A549 (cell line): Measurements from ENCODE around the gene TM7SF3. TPM values are rescaled to one million over a fixed set of nuclear protein-coding genes. Genes with fewer than 3 reads are reported as not detected.

ENCODE experiments used
- ATAC-seq, 2 experiments: fragments of 200-7000 bp in 1 of 2; fragments of >200 bp in 1 of 2; cut with Nextera tagmentation in 1 of 2; cut with Tn5 transposase in 1 of 2; 3 replicates each; pipeline versions ENCODE4 v1.8.0 to v1.9.1; 2018 to 2020; ENCODE audit warnings: mild to moderate bottlenecking in 1 of 2, moderate library complexity in 1 of 2
- CTCF ChIA-PET: fragments of 300-600 bp; sonication (Branson Sonifier 250); formaldehyde crosslinking; extraction: SDS; loops from one replicate; lab custom pipeline; 2021; ENCODE audit warnings: antibody characterized with exemption, inconsistent platforms; lab: Yijun Ruan, JAX
- POLR2A ChIA-PET: fragments of 350-600 bp; formaldehyde crosslinking; extraction: SDS; loops from one replicate; lab custom pipeline; 2021; ENCODE audit warnings: antibody characterized with exemption, inconsistent platforms; lab: Yijun Ruan, JAX
- DNase-seq, 2 experiments: peaks; one replicate each; pipeline versions ENCODE4 v3.0.0 to v3.0.0-alpha.2; 2011 to 2016; ENCODE audit warnings: low read depth in 1 of 2, low spot score in 1 of 2
- FAIRE-seq: peaks from 2 replicates; lab custom pipeline; 2011; peaks lifted over from hg19 to GRCh38; lab: Jason Lieb, UNC
- H3K27ac ChIP-seq, 2 experiments: fragments of >200 bp; sonication (Bioruptor Twin); formaldehyde crosslinking; 3 replicates each; pipeline ENCODE4 v1.5.1; 2016 to 2017
- H3K4me1 ChIP-seq: fragments of >200 bp; sonication (Bioruptor Twin); formaldehyde crosslinking; 3 replicates; pipeline ENCODE4 v1.6.1; 2016
- H3K4me2 ChIP-seq: fragments of >200 bp; sonication (Bioruptor Twin); formaldehyde crosslinking; 3 replicates; pipeline ENCODE4 v1.6.1; 2016
- H3K4me3 ChIP-seq: fragments of >200 bp; sonication (Bioruptor Twin); formaldehyde crosslinking; 3 replicates; pipeline ENCODE4 v1.5.1; 2016
- H3K9me3 ChIP-seq: fragments of >200 bp; sonication (Bioruptor Twin); formaldehyde crosslinking; 3 replicates; pipeline ENCODE4 v1.6.1; 2016
- CBX8 ChIP-seq: fragments of 200-600 bp; sonication (generic); IDR thresholded peaks from 2 replicates; pipeline ENCODE4 v1.6.1; 2016
- CHD4 ChIP-seq: fragments of 200-600 bp; sonication (generic); IDR thresholded peaks from 2 replicates; pipeline ENCODE4 v1.6.1; 2016; ENCODE audit warnings: antibody characterized with exemption, mild to moderate bottlenecking, borderline replicate concordance
- EHMT2 ChIP-seq: fragments of 200-600 bp; sonication (generic); IDR thresholded peaks from 2 replicates; pipeline ENCODE4 v1.6.1; 2016; ENCODE audit warnings: antibody characterized with exemption, low read depth, mild to moderate bottlenecking, moderate library complexity
- EP300 ChIP-seq, 2 experiments: fragments of >200 bp; sonication (Bioruptor Twin); formaldehyde crosslinking; IDR thresholded peaks; 2 replicates in 1 of 2; 3 replicates in 1 of 2; pipeline ENCODE4 v1.6.1; 2016 to 2017
- HOXB5 ChIP-seq: fragments of 250-450 bp; sonication (Bioruptor Pico); IDR thresholded peaks from 2 replicates; pipeline ENCODE4 v1.5.0; 2020; ENCODE audit warnings: mild to moderate bottlenecking, moderate library complexity
- KDM1A ChIP-seq: fragments of 200-600 bp; sonication (generic); IDR thresholded peaks from 2 replicates; pipeline ENCODE4 v1.6.1; 2016; ENCODE audit warnings: low read depth, mild to moderate bottlenecking
- NFE2L2 ChIP-seq: fragments of 150-350 bp; conservative IDR thresholded peaks from 2 replicates; pipeline ENCODE4 v1.6.1; 2014; ENCODE audit warnings: low read length
- NPAS2 ChIP-seq: fragments of 250-450 bp; sonication (Bioruptor Pico); IDR thresholded peaks from 2 replicates; pipeline ENCODE4 v1.8.0; 2022; ENCODE audit warnings: mild to moderate bottlenecking, moderate library complexity, borderline replicate concordance
- POLR2A ChIP-seq: IDR thresholded peaks from 2 replicates; pipeline ENCODE4 v1.6.1; 2012; ENCODE audit warnings: mild to moderate bottlenecking, low read length
- RAD21 ChIP-seq, 2 experiments: fragments of >200 bp in 1 of 2; sonication (Bioruptor Twin) in 1 of 2; formaldehyde crosslinking in 1 of 2; IDR thresholded peaks in 1 of 2; conservative IDR thresholded peaks in 1 of 2; 2 replicates in 1 of 2; 3 replicates in 1 of 2; pipeline ENCODE4 v1.6.1; 2012 to 2018; ENCODE audit warnings: inconsistent platforms in 1 of 2
- RCOR1 ChIP-seq: fragments of 150-350 bp; IDR thresholded peaks from 2 replicates; pipeline ENCODE4 v1.6.1; 2014; ENCODE audit warnings: antibody characterized with exemption, low read length, low read depth
- RNF2 ChIP-seq: fragments of 200-600 bp; sonication (generic); IDR thresholded peaks from 2 replicates; pipeline ENCODE4 v1.6.1; 2016; ENCODE audit warnings: low read depth, mild to moderate bottlenecking, antibody characterized with exemption, moderate library complexity, borderline replicate concordance
- TP53 ChIP-seq: fragments of 250-450 bp; sonication (Bioruptor Pico); IDR thresholded peaks from 2 replicates; pipeline ENCODE4 v1.5.0; 2021; ENCODE audit warnings: mild to moderate bottlenecking, moderate library complexity
- WGBS: methylation state at CpG from one replicate; pipeline ENCODE4 v1.1.6; 2017; ENCODE audit errors: missing lambda C conversion rate; 5-methylcytosine and 5-hydroxymethylcytosine counted together
- polyA plus RNA-seq, 4 experiments: library from polyadenylated mRNA; depleted of rRNA in 3 of 4; stranded (reverse); fragments of >200 nt; fragmentation: RNase III in 1 of 4; extraction: RNeasy Plus Mini Kit Qiagen cat#74134 plus additional on column Dnase treatment in 1 of 4; gene quantifications; 2 replicates in 3 of 4; 3 replicates in 1 of 4; pipeline ENCODE4 v1.2.3, GENCODE V29; 2011 to 2017
- TF ChIP-seq, protein P1 (sequence below): fragments of 200-600 bp; sonication (generic); IDR thresholded peaks from 2 replicates; pipeline ENCODE4 v1.6.1; 2016; ENCODE audit warnings: antibody characterized with exemption, mild to moderate bottlenecking, moderate library complexity
- TF ChIP-seq, protein P2 (sequence below): fragments of 250-450 bp; sonication (Bioruptor Pico); IDR thresholded peaks from 2 replicates; pipeline ENCODE4 v1.5.0; 2021; ENCODE audit warnings: mild to moderate bottlenecking, moderate library complexity, borderline replicate concordance
- TF ChIP-seq, protein P3 (sequence below): fragments of 450-650 bp; IDR thresholded peaks from 2 replicates; pipeline ENCODE4 v1.6.1; 2014; ENCODE audit warnings: antibody characterized with exemption
- TF ChIP-seq, protein P4 (sequence below): fragments of 250-450 bp; sonication (Bioruptor Pico); IDR thresholded peaks from 2 replicates; pipeline ENCODE4 v1.5.0; 2020; ENCODE audit warnings: low read depth, mild to moderate bottlenecking, moderate library complexity
- TF ChIP-seq, protein P5 (sequence below): IDR thresholded peaks from 2 replicates; pipeline ENCODE4 v1.6.1; 2012; ENCODE audit warnings: low read depth, borderline replicate concordance
- TF ChIP-seq, protein P6 (sequence below): fragments of 150-350 bp; IDR thresholded peaks from 2 replicates; pipeline ENCODE4 v1.6.1; 2014; ENCODE audit warnings: low read depth, mild to moderate bottlenecking, low read length

Gene TM7SF3
- polyA plus RNA-seq, 2 of the 4 experiments (the other 2 are of a cell fraction): 67.8 to 177 TPM

DNA sequence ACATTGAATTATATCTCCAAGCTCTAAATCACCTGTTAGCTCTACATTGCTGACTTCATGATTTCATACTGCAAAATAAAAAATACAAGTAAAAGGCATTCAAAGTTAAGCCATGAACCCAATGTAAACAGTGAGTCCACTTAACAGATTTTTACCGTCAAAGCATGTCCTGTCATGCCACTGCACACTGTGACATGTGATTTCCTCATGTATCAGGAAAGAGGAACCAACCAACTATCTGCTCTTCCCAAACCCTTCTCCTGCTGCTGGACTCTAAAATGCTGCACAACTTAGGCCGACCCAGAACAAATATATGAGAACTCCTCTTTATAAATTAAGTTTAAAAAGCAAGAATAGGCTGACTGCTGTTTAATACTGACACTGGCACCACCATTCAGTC is 37.5 kb downstream of the TM7SF3 start:
- no peak overlapping the region for H3K4me3 ChIP-seq
- 94% methylated on average over 2 of the region's 2 CpGs for WGBS
- TF ChIP-seq EHMT2: no peak
- TF ChIP-seq NFE2L2: no peak
- TF ChIP-seq POLR2A: no peak
- TF ChIP-seq CHD4: no peak
- no peak for TF ChIP-seq NPAS2 (CRISPR knock-in tag)
- TF ChIP-seq, protein P1, sequence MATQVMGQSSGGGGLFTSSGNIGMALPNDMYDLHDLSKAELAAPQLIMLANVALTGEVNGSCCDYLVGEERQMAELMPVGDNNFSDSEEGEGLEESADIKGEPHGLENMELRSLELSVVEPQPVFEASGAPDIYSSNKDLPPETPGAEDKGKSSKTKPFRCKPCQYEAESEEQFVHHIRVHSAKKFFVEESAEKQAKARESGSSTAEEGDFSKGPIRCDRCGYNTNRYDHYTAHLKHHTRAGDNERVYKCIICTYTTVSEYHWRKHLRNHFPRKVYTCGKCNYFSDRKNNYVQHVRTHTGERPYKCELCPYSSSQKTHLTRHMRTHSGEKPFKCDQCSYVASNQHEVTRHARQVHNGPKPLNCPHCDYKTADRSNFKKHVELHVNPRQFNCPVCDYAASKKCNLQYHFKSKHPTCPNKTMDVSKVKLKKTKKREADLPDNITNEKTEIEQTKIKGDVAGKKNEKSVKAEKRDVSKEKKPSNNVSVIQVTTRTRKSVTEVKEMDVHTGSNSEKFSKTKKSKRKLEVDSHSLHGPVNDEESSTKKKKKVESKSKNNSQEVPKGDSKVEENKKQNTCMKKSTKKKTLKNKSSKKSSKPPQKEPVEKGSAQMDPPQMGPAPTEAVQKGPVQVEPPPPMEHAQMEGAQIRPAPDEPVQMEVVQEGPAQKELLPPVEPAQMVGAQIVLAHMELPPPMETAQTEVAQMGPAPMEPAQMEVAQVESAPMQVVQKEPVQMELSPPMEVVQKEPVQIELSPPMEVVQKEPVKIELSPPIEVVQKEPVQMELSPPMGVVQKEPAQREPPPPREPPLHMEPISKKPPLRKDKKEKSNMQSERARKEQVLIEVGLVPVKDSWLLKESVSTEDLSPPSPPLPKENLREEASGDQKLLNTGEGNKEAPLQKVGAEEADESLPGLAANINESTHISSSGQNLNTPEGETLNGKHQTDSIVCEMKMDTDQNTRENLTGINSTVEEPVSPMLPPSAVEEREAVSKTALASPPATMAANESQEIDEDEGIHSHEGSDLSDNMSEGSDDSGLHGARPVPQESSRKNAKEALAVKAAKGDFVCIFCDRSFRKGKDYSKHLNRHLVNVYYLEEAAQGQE: no peak
- TF ChIP-seq RCOR1: no peak
- TF ChIP-seq CBX8: no peak
- TF ChIP-seq EP300 (IDR thresholded peaks at IDR 0.05): no peak
- DNase-seq (no peak), ATAC-seq (no peak), FAIRE-seq (no peak)
- no peak overlapping the region for H3K27ac ChIP-seq
- no peaks in the 10 kb centered on the region for H3K9me3 ChIP-seq
- no peak overlapping the region for H3K4me2 ChIP-seq
- H3K4me1 ChIP-seq: no peaks in the 10 kb centered on the region
- ChIA-PET CTCF (interaction anchor here (0.9 to 1.0 kb wide), 2 partner anchors 39 to 330 kb away, joined by 3 read pairs; no protein-coding TSS in a partner anchor), POLR2A (no interaction called here)

DNA sequence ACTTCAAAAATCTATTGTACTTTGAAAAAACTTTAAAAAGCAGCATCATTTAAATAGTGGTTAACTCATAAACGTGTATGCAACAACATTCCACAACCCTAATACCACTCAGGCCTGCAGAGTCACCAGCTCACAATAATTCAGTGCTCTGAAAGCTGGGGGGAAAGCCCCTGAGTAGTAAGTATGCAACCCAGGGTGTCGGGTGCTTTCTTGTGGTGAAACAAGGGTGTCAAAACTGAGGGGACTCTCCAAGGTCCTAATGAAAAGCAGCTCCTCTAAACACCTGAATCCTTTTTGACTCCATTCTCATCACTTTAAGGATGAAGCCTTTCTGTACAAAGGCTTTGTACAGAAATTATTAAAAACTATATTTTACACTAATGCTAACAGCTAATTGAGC is 42.2 kb downstream of the TM7SF3 start:
- CTCF ChIA-PET: interaction anchor here (1.0 kb wide), 1 partner anchor 26 kb away, joined by 3 read pairs; no protein-coding TSS in a partner anchor
- no peak for FAIRE-seq
- TF ChIP-seq, protein P2, sequence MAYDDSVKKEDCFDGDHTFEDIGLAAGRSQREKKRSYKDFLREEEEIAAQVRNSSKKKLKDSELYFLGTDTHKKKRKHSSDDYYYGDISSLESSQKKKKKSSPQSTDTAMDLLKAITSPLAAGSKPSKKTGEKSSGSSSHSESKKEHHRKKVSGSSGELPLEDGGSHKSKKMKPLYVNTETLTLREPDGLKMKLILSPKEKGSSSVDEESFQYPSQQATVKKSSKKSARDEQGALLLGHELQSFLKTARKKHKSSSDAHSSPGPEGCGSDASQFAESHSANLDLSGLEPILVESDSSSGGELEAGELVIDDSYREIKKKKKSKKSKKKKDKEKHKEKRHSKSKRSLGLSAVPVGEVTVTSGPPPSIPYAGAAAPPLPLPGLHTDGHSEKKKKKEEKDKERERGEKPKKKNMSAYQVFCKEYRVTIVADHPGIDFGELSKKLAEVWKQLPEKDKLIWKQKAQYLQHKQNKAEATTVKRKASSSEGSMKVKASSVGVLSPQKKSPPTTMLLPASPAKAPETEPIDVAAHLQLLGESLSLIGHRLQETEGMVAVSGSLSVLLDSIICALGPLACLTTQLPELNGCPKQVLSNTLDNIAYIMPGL (CRISPR knock-in tag): 0 out of 2 replicates have a peak, but pooled peaks have one; percentile 18
- TF ChIP-seq, protein P3, sequence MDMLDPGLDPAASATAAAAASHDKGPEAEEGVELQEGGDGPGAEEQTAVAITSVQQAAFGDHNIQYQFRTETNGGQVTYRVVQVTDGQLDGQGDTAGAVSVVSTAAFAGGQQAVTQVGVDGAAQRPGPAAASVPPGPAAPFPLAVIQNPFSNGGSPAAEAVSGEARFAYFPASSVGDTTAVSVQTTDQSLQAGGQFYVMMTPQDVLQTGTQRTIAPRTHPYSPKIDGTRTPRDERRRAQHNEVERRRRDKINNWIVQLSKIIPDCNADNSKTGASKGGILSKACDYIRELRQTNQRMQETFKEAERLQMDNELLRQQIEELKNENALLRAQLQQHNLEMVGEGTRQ: no peak
- no peak for DNase-seq
- Histone ChIP-seq H3K4me2 (no peak overlapping the region), H3K4me1 (no peaks in the 10 kb centered on the region), H3K9me3 (no peaks in the 10 kb centered on the region), H3K27ac (no peak overlapping the region), H3K4me3 (no peak overlapping the region)
- POLR2A ChIA-PET: no interaction called here
- WGBS: 72% methylated on average over 2 of the region's 2 CpGs
- no peak for ATAC-seq

DNA sequence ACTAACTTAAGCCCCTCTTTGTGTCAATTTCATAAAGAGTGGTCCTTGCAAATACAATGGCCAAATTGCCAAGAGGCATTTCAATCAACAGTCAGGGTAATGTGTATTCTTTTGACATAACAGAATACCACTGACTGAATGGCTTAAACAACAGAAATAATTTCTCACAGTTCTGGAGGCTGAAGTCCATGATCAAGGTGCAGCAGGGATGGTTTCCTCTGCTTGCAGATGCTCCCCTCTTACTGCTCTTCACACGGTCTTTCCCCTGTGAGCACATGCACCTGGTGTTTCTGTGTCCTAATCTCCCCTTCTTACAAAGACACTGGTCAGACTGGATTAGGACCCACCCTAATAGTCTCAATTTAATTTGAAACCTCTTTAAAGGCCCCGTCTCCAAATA is 44.0 kb downstream of the TM7SF3 start:
- no peak for DNase-seq
- TF ChIP-seq, protein P4, sequence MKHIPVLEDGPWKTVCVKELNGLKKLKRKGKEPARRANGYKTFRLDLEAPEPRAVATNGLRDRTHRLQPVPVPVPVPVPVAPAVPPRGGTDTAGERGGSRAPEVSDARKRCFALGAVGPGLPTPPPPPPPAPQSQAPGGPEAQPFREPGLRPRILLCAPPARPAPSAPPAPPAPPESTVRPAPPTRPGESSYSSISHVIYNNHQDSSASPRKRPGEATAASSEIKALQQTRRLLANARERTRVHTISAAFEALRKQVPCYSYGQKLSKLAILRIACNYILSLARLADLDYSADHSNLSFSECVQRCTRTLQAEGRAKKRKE: no peak
- TF ChIP-seq, protein P5, sequence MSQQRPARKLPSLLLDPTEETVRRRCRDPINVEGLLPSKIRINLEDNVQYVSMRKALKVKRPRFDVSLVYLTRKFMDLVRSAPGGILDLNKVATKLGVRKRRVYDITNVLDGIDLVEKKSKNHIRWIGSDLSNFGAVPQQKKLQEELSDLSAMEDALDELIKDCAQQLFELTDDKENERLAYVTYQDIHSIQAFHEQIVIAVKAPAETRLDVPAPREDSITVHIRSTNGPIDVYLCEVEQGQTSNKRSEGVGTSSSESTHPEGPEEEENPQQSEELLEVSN: no peak
- TF ChIP-seq RNF2: no peak
- no peak for TF ChIP-seq RAD21 (conservative IDR thresholded peaks at IDR 0.05 in 1 of 2, IDR thresholded peaks at IDR 0.05 in 1 of 2)
- no peak for TF ChIP-seq TP53 (CRISPR knock-in tag)
- no peak for TF ChIP-seq CHD4
- TF ChIP-seq, protein P6, sequence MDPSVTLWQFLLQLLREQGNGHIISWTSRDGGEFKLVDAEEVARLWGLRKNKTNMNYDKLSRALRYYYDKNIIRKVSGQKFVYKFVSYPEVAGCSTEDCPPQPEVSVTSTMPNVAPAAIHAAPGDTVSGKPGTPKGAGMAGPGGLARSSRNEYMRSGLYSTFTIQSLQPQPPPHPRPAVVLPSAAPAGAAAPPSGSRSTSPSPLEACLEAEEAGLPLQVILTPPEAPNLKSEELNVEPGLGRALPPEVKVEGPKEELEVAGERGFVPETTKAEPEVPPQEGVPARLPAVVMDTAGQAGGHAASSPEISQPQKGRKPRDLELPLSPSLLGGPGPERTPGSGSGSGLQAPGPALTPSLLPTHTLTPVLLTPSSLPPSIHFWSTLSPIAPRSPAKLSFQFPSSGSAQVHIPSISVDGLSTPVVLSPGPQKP: no peak
- TF ChIP-seq HOXB5 (CRISPR knock-in tag): no peak
- no peak for TF ChIP-seq POLR2A
- TF ChIP-seq KDM1A: no peak
- TF ChIP-seq, all 56 proteins: peak for 0
- Histone ChIP-seq H3K4me1 (no peaks in the 10 kb centered on the region), H3K4me2 (no peak overlapping the region), H3K4me3 (no peak overlapping the region), H3K9me3 (no peaks in the 10 kb centered on the region), H3K27ac (no peak overlapping the region)
- FAIRE-seq: no peak
- 94% methylated on average over 2 of the region's 2 CpGs for WGBS
- ChIA-PET CTCF (interaction anchor here (1.0 kb wide), 1 partner anchor 43 kb away, joined by 3 read pairs; the partner anchor contains the start of gene TM7SF3), POLR2A (no interaction called here)
- ATAC-seq: no peak
